ENCODE measurements around the gene TCTN1.

TCTN1 gene

DNA sequence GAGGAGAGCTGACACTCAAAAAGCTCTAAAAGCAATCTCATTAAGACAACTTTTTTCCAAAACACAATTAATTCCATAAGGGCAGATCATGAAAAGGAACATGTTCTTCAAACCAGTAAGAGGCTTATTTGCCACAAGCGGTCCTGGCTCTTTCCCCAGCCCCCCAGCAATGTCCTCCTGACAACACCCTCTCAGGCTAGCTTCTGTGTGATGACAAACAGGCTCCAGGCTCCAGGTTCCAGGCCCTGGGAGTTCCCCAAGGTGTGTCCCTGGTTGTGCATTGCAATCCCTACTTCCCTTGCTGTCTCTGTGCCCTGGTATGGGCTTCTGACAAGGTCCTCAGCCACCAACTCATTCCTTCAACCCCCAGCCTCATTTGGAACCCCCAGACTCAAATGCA, 66.1 kb downstream of the TCTN1 start:
- DNase-seq (ENCODE audit: low read depth): no peak

DNA sequence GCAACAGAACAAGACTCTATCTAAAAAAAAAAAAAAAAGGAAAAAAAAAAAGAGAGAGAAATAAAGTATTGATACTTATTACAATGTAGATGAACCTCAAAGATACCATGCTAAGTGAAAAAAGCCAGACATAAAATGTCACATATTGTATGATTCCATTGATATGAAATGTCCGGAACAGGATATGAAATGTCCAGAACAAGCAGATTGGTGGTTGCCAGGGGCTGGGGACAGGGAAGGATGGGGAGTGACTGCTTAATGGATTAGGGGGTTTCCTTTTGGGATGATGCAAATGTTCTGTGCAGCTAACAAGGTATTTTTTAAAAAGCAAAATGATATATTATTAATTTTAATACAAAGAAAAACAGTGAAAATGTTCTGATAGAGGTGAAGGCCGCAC, 70.0 kb downstream of the TCTN1 start:
- no peak for DNase-seq (ENCODE audit: low read depth)

DNA sequence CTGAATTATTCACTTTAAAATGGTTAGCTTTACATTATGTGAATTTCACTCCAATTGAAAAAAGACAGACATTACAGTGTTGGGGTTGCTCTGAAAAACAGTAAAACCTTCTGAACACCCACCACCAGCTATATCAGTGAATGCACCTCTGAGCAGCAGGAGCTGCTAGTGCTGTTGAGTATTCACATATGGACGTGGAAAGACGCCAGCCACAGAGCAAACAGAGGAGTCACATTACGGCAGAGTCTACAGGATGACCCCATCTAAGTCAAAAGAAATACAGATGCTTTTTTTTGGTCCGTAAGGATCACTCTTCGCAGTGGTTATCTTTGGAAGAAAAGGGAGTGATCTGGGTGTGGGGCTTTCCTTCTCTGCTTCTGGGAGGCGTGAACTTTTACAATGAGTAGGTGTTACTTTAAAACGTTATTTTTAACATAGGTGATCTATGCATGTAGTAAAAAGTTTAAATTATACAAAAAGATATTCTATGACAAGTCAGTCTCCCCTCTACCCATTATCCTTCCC, 70.4 kb downstream of the TCTN1 start:
- no peak for DNase-seq (ENCODE audit: low read depth)

DNA sequence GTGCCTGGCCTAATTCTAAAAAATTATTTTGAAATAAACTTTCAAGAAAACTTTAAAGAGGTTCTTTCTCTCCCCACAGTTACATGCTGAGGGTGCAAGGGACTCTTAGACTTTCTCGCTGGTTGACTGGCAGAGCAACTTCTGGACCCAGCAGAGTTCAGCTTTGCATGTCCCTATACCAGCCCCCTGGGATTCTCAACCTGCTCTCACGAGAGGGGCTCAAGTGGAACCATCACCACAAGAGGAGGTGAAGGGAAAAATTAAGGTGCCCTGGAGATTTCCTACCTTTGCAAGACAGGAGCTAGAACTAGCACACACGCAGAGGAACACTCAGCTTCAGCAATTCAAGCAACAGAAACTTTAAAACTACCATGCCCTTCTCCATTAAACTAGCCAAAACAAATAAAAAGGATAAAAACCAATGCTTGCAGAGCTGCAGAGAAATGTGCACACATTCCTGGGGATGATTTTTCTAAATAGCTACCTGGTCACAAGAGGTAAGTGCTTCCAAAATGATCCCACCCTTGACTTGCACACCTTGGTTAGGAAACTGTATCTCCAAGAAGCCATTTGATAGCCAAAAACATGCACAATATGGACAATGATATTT, 72.5 kb downstream of the TCTN1 start:
- DNase-seq (ENCODE audit: low read depth): no peak

DNA sequence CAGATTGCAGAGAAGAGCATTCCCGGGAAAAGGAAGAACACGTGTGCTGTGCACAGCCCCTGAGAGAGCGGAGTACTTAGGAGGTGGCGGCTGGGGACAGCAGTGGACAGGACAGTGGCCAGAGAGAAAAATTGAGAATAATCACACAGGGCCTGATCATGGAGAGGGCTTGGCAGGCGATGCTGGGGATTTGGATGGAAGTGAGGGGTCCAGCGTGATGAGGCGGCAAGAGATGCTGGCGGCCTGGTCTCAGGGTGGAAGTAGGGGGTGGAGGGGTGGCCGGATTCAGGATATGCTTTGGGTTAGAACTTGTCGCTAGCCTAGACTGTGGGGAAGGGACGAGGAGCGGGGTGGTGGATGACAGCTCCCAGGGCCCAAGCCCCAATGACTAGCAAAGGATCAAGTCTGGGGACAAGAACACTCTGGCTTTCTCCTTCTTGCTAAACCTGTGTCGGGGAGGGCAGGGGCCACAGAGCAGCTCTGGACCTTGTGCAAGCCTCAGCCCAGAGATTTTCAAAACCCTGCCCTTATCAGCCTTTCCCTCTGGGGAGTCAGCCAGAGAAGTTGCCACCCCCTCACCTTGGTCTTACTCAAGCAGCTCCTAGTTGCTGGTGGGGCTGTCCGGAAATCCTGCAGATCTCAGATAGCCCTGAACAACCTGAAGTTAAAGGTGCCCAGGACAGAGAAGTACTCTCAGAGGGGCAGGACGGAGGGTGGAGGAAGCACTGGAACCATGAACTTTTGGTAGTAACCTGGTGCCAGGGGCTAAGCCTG, 73.7 kb downstream of the TCTN1 start:
- no peak for DNase-seq (ENCODE audit: low read depth)

DNA sequence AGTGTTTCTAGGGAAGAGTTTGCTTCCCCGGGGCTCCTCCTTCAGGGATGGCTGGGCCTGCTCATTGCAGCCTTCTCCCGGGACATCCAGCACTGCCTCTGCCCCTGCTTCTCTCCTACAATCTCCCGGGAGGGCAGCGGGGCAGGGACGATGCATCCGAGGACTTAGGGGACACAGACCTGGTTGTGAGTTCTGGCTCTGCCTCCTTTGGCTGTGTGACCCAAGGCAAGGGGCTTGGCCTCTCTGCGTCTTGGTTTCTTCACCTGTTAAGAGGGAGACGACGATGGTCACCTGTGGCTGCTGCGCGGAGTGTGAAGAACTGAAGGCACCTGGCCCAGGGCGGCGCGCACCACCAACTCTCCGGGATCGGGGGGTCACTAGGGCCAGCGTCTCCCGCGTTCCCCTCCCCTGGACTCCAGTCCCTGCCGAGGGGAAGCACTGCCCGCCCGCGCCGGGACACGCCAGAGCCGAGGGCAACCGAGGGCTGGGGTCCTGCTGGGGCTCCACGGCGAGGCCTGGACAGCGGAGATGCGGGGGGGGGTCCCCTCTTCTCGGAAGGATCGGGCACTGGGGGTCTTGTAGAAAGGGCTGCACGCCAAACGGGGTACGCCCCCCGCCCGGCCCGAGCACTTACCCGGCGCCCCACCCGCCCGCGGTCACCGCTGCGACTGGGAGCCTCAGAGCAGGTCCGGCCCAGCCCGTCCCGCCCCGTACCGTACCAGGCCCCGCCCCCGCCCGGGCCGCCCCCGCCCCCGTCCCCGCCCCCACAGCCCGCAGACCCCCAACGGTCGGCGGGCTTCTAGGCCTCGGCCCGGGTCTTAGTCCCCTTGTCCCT, 74.7 kb downstream of the TCTN1 start, which contains the start of gene HVCN1:
HVCN1 (minus strand) TSS at position 670 of the 835 bp plus-strand sequence. CDS start 5,870 bp downstream, outside the sequence.
- no peak for DNase-seq (ENCODE audit: low read depth)

DNA sequence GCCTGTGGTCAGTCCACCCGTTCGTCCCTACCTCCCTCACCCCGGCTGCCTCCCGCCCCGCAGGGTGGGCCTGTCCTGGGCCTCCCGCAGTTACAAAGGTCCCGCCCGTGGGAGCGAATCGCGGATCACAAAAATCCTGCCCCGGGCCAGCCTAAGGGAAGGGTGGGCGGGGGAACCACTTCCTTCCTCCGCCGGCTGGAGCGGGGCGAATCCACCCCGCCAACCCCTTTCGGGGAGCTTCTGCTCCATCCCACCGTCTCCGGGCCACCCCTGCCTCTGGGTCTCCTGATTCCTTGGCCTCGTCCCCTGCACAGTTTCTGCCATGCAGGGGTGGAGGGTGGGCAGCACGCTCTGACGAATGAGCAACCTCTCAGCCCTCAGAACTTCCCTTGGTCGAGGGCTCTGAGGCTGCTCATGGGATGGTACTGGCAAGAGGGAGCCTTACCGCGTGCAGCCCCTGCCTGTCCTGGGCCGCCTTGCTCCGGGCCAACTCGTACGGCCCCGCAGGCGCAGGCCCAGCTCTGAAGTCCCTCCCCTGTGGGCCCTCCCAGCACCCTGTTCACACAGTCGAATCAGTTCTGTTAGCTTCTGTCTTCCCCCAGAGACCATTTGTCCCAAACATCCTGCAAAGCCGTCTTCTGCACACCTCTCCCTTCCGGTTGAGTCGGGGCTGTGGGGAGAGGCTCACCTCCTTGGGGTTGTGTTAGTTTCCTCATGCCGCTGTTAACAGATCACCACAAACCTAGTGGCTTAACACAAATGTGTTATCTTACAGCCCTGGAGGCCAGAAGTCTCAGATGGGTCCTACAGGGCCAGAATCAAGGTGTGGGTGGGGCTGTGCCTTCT, 75.6 kb downstream of the TCTN1 start:
- no peak for DNase-seq (ENCODE audit: low read depth)

DNA sequence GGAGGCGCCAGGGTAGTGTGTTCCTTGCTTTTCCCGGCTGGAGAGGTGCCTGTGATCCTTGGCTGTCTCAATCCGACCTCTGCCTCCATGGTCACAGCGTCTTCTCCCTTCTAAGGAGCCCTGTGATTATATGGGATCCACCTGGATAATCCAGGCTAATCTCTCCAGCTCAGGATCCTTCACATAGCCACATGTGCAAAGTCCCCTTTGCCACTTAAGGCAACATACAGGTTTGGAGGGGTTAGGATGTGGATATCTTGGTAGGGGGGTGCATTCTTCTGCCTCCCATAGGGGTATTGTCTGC, 76.2 kb downstream of the TCTN1 start:
- DNase-seq (ENCODE audit: low read depth): no peak

DNA sequence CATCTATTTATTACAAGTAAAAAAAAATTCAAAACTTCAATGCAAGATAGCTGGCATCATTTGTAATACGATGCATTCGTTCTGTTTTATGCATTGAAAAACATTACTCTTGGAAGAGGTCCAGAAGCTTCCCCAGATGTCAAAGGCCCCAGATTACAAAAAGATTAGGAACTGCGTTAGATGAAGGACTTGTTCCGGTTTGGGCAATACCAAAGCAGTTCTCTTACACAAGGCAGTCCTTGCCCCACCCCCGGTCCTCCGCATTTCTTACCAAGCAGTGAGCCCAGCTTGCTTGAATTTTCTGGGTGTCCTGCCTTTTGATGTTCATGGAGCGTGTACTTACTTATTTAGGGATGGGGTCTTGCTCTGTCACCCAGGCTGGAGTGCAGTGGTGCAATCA, 79.8 kb downstream of the TCTN1 start:
- no peak for DNase-seq (ENCODE audit: low read depth)

DNA sequence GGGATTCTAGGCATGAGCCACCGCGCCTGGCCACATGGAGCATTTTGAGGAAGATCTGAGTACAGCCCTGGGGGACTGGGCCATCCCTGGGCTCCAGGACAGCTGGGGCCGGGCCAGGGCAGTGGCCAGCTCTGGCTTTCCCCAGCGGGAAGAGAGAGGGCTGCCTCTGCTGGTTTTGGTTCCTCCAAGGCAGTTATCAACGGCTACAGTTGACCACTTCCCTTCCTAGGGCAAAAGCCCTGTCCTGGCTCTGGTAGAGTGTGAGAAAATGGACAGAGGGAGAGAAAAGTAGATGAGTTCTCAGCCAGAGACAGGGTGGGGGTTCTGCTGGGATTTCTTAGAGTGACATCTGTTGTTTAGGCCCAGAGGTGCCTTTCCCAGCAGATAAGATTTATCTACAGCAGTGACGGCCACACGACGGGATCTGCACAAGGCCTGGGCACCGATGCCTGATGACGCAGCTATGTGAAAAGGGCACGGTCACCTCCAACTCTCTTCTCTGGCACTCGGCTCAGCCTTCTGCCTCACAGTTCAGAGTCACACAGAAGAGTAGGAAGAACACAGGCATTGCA, 80.5 kb downstream of the TCTN1 start:
- no peak for DNase-seq (ENCODE audit: low read depth)

DNA sequence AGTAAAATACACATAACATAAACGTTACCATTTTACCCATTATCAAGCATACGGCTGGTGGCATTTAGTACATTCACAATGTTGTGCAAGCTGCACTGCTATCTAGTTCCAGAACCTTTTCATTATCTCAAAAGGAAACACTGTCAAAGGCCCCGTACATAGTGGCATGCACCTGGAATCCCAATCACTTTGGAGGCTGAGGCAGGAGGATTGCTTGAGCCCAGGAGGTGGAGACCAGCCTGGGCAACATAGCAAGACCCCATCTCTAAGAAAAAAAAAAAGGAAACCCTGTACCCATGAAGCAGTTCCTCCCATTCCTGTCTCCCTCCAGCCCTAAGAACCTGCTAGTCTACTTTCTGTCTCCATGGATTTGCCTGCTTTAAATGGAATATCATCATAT, 82.4 kb downstream of the TCTN1 start:
- no peak for DNase-seq (ENCODE audit: low read depth)

DNA sequence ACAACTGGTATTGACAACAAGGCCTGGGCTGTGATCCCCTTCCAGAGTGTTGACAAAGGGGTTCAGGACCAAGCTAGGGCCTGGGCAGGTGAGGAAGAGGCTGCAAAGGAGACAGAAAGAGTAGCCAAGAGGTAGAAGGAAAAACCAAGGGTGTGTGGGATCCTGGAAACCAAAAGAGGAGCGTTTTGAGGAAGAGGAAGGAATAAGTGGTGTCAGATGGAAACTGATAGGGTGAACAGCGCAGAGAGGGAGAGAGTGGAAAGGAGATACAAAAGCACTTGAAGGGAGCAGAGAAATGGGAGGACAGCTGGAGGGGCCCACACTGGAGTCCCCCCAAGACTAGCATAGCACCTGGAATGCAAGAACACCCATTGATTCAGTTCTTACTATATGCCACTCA, 83.3 kb downstream of the TCTN1 start:
- no peak for DNase-seq (ENCODE audit: low read depth)

DNA sequence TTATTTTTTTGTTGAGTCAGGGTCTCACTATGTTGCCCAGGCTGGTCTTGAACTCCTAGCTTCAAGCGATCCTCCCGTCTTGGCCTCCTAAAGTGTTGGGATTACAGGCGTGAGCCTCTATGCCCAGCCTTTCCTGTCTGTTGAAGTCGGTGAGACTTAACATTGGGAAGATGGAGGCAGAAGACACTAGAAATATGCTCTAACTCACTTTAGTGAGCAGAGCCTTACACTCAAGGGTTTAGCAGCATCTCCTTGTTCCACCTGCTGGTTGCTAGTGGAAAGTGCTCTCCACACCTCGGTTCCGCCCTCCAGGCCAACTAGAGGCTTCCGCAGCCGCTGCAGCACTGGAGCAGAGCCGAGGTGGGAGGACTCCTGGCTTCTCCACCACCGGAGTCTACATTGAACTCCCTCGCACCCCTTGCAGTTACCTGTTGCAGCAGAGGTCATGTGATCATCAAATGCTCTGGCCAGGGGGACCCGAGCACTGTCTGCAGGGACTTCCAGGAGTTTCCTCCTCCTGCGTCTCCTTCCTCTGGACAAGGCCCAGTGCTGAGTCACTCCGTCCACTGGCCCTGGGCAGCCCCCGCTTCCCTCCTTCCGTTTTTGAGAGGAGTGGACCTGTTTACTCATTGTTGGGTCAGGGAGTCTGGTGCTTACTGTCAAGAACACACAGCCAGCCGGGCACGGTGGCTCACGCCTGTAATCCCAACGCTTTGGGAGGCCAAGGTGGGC, 84.4 kb downstream of the TCTN1 start:
- DNase-seq (ENCODE audit: low read depth): peak; percentile 52

All from non-pigmented ciliary epithelial cell (primary cell).